Measurements from ENCODE around the gene ALOX15. TPM values are rescaled to one million over a fixed set of nuclear protein-coding genes. Genes with fewer than 3 reads are reported as not detected.
"Not testable (repeated sequence)": the region's sequence is repeated elsewhere in the genome, so short reads cannot be mapped to it uniquely, and the experiment has no call there.

Gene ALOX15
- total RNA-seq, 4 donors from 2014 or later: not detected

GRCh38 chr17:4594931-4595684, 46.4 kb downstream of the ALOX15 start:
- Histone ChIP-seq H3K27me3 (no peaks in the 10 kb centered on the region), H3K9me3 (no peaks in the 10 kb centered on the region), H3K4me1 (peaks cover 0 to 8% (median 0%) of the 10 kb centered on the region in 4 donors), H3K36me3 (no peaks in the 10 kb centered on the region), H3K27ac (no peak overlapping the region), H3K4me3 (no peak overlapping the region)
- no peak for TF ChIP-seq POLR2A (IDR thresholded peaks at IDR 0.05)
- TF ChIP-seq CTCF (IDR thresholded peaks at IDR 0.05): peak in 4 of 6 experiments; percentile 28 to 59 (median 52)
- DNase-seq: peak; percentile 32 to 65 (median 56)

GRCh38 chr17:4594406-4594805, 47.1 kb downstream of the ALOX15 start:
- no peak overlapping the region for H3K4me3 ChIP-seq
- H3K36me3 ChIP-seq: no peaks in the 10 kb centered on the region
- H3K27ac ChIP-seq: no peak overlapping the region
- no peaks in the 10 kb centered on the region for H3K27me3 ChIP-seq
- no peak for DNase-seq
- peaks cover 0 to 8% (median 0%) of the 10 kb centered on the region in 4 donors for H3K4me1 ChIP-seq
- no peaks in the 10 kb centered on the region for H3K9me3 ChIP-seq
- TF ChIP-seq CTCF (IDR thresholded peaks at IDR 0.05) (no peak), POLR2A (IDR thresholded peaks at IDR 0.05) (no peak)

GRCh38 chr17:4593021-4593421, 48.5 kb downstream of the ALOX15 start:
- H3K27ac ChIP-seq: no peak overlapping the region
- H3K9me3 ChIP-seq: no peaks in the 10 kb centered on the region
- H3K36me3 ChIP-seq: no peaks in the 10 kb centered on the region
- DNase-seq: no peak
- no peaks in the 10 kb centered on the region for H3K27me3 ChIP-seq
- no peak overlapping the region for H3K4me3 ChIP-seq
- TF ChIP-seq POLR2A (IDR thresholded peaks at IDR 0.05): no peak
- H3K4me1 ChIP-seq: peaks cover 0 to 8% (median 0%) of the 10 kb centered on the region in 4 donors

GRCh38 chr17:4592240-4593005, 49.1 kb downstream of the ALOX15 start:
- Histone ChIP-seq H3K36me3 (no peaks in the 10 kb centered on the region), H3K9me3 (no peaks in the 10 kb centered on the region), H3K4me1 (peaks cover 0 to 8% (median 0%) of the 10 kb centered on the region in 4 donors), H3K27me3 (no peaks in the 10 kb centered on the region), H3K27ac (no peak overlapping the region), H3K4me3 (no peak overlapping the region)
- DNase-seq: no peak
- no peak for TF ChIP-seq CTCF (IDR thresholded peaks at IDR 0.05)
- no peak for TF ChIP-seq POLR2A (IDR thresholded peaks at IDR 0.05)

- Histone ChIP-seq H3K4me1 (peaks cover 0 to 8% (median 0%) of the 10 kb centered on the region in 4 donors), H3K9me3 (no peaks in the 10 kb centered on the region), H3K27me3 (no peaks in the 10 kb centered on the region), H3K4me3 (no peak overlapping the region), H3K36me3 (no peaks in the 10 kb centered on the region), H3K27ac (no peak overlapping the region)
- DNase-seq: no peak
- TF ChIP-seq CTCF (IDR thresholded peaks at IDR 0.05): no peak
- TF ChIP-seq POLR2A (IDR thresholded peaks at IDR 0.05): no peak
Observed at GRCh38 chr17:4591529-4591928, 49.9 kb downstream of the ALOX15 start.

- H3K9me3 ChIP-seq: no peaks in the 10 kb centered on the region
- H3K27me3 ChIP-seq: no peaks in the 10 kb centered on the region
- H3K4me1 ChIP-seq: peaks cover 0 to 8% (median 0%) of the 10 kb centered on the region in 4 donors
- no peak overlapping the region for H3K27ac ChIP-seq
- no peak for TF ChIP-seq POLR2A (IDR thresholded peaks at IDR 0.05)
- no peaks in the 10 kb centered on the region for H3K36me3 ChIP-seq
- DNase-seq: no peak
- no peak overlapping the region for H3K4me3 ChIP-seq
Observed at GRCh38 chr17:4590981-4591453, 50.5 kb downstream of the ALOX15 start.

GRCh38 chr17:4590042-4590441, 51.4 kb downstream of the ALOX15 start:
- not testable (repeated sequence) for H3K27ac ChIP-seq, DNase-seq

More at GRCh38 chr17:4590042-4590441, 51.4 kb downstream of the ALOX15 start:
- H3K36me3 ChIP-seq, H3K4me3 ChIP-seq, H3K4me1 ChIP-seq, H3K27me3 ChIP-seq, H3K9me3 ChIP-seq: not testable (repeated sequence)
